Measurements from ENCODE around the gene CYP51A1. TPM values are rescaled to one million over a fixed set of nuclear protein-coding genes. Genes with fewer than 3 reads are reported as not detected.
"Not testable (repeated sequence)": the region's sequence is repeated elsewhere in the genome, so short reads cannot be mapped to it uniquely, and the experiment has no call there.

CYP51A1 gene
- total and polyA plus RNA-seq, 2 of the 13 experiments (the other 11 are each of a cell fraction or from before 2014, with no cell fraction given): 15.4 to 260 TPM

DNA sequence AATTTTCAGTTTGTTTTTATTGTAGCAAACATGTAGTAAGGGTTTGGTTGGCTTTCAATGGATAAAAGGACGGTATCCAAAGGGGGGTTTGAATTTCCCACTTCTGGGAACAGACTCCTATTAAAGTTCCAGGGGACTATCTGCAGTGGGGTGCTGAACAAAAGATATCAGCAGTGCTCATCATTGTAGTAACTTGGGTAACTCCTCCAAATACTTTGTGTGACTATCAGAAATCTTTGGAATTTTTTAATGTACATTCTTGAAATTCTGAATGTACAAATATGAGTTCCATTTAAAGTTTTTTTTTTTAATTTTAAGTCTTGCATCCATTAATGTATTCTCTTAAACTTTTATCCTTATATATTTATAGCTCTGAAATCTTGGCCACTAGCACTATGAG is 42.1 kb downstream of the CYP51A1 start:
- 96% methylated on average over 1 of the region's 1 CpG for WGBS (ENCODE audit: low lambda C conversion rate)
- Histone ChIP-seq H3K27ac (ENCODE audit: extremely low read length, insufficient read depth, low read length) (no peak overlapping the region), H3K36me3 (replicated peaks in 1 of 2; ENCODE audit: control insufficient read depth in 1 of 2, insufficient read depth in 2 of 2, low read length in 2 of 2) (peaks cover 13 to 37% of the 10 kb centered on the region in 2 experiments), H3K4me1 (ENCODE audit: insufficient read depth, low read length) (no peaks in the 10 kb centered on the region), H3K9me3 (ENCODE audit: low read length) (no peaks in the 10 kb centered on the region), H3K4me3 (replicated peaks in 1 of 3; ENCODE audit: insufficient read depth in 1 of 3, low read depth in 2 of 3, low read length in 3 of 3) (no peak overlapping the region), H2AFZ (ENCODE audit: low read length) (no peak overlapping the region), H3K4me2 (ENCODE audit: low read depth, low read length) (no peak overlapping the region), H3K9ac (ENCODE audit: insufficient read depth, low read depth, low read length) (no peak overlapping the region), H3K79me2 (ENCODE audit: insufficient read depth, low read length) (no peaks in the 10 kb centered on the region), H4K20me1 (ENCODE audit: insufficient read depth, low read length) (no peaks in the 10 kb centered on the region), H3K27me3 (ENCODE audit: control insufficient read depth in 1 of 2, insufficient read depth in 2 of 2, low read length in 2 of 2) (no peaks in the 10 kb centered on the region)
- TF ChIP-seq IRX3 (CRISPR knock-in tag; IDR thresholded peaks at IDR 0.05; ENCODE audit: borderline replicate concordance, low read depth): no peak
- in situ Hi-C loops (cut with HindIII; ENCODE audit: extremely low pct_ligation_motif_present, low pct_unique_long_range_greater_than_20kb) (no loop called here), intact Hi-C loops (cut with micrococcal nuclease; ENCODE audit: unreplicated experiment) (no loop called here)
- no TSS peak for BruUV-seq (replicated peaks)
- ATAC-seq (no peak), DNase-seq (ENCODE audit: low spot score) (no peak), FAIRE-seq (no peak)
- ChIA-PET POLR2A (no interaction called here), CTCF (ENCODE audit: low intra/inter-chr PET ratio, low total read pairs) (no interaction called here)

DNA sequence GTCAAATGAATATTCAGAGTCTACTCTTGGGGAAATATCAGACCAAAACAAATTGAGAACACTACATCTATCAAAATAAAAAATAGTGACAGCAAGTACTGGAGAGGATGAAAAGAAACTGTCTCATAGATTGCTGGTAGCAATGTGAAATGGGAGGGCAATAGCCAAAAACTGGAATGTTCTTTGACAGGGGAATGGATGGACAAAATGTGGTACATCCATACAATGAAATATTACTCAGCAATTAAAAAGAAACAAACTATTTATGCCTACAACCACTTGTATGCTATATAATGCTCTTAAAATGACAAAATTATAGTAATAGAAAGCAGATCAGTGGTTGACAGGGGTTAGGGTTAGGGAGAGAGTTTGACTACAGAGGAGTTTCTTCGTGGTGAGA is 46.0 kb downstream of the CYP51A1 start:
- POLR2A ChIA-PET: no interaction called here
- Histone ChIP-seq H3K4me2 (ENCODE audit: low read depth, low read length) (no peak overlapping the region), H3K9ac (ENCODE audit: insufficient read depth, low read depth, low read length) (no peak overlapping the region), H4K20me1 (ENCODE audit: insufficient read depth, low read length) (no peaks in the 10 kb centered on the region), H3K79me2 (ENCODE audit: insufficient read depth, low read length) (no peaks in the 10 kb centered on the region), H3K27ac (ENCODE audit: extremely low read length, insufficient read depth, low read length) (no peak overlapping the region), H3K9me3 (ENCODE audit: low read length) (no peaks in the 10 kb centered on the region), H2AFZ (ENCODE audit: low read length) (no peak overlapping the region), H3K36me3 (replicated peaks in 1 of 2; ENCODE audit: control insufficient read depth in 1 of 2, insufficient read depth in 2 of 2, low read length in 2 of 2) (peaks cover 8 to 43% of the 10 kb centered on the region in 2 experiments; a peak in 4 of 5 replicates), H3K4me1 (ENCODE audit: insufficient read depth, low read length) (no peaks in the 10 kb centered on the region), H3K4me3 (replicated peaks in 1 of 3; ENCODE audit: insufficient read depth in 1 of 3, low read depth in 2 of 3, low read length in 3 of 3) (no peak overlapping the region), H3K27me3 (ENCODE audit: control insufficient read depth in 1 of 2, insufficient read depth in 2 of 2, low read length in 2 of 2) (no peaks in the 10 kb centered on the region)
- ATAC-seq: no peak
- intact Hi-C loops (cut with micrococcal nuclease; ENCODE audit: unreplicated experiment) (no loop called here), in situ Hi-C loops (cut with HindIII; ENCODE audit: extremely low pct_ligation_motif_present, low pct_unique_long_range_greater_than_20kb) (no loop called here)
- TF ChIP-seq NR2F1 (CRISPR knock-in tag; IDR thresholded peaks at IDR 0.05): no peak
- TF ChIP-seq YEATS4 (CRISPR knock-in tag; IDR thresholded peaks at IDR 0.05; ENCODE audit: borderline replicate concordance): no peak
- TF ChIP-seq ZNF232 (CRISPR knock-in tag; IDR thresholded peaks at IDR 0.05; ENCODE audit: borderline replicate concordance): no peak
- no peak for TF ChIP-seq ZSCAN29 (CRISPR knock-in tag; conservative IDR thresholded peaks at IDR 0.05)
- no peak for TF ChIP-seq EED (CRISPR knock-in tag; IDR thresholded peaks at IDR 0.05)
- CTCF ChIA-PET (ENCODE audit: low intra/inter-chr PET ratio, low total read pairs): no interaction called here
- WGBS (ENCODE audit: low lambda C conversion rate): 93% methylated on average over 1 of the region's 1 CpG
- FAIRE-seq: no peak
- no peak for DNase-seq (ENCODE audit: low spot score)
- no TSS peak for BruUV-seq (replicated peaks)

DNA sequence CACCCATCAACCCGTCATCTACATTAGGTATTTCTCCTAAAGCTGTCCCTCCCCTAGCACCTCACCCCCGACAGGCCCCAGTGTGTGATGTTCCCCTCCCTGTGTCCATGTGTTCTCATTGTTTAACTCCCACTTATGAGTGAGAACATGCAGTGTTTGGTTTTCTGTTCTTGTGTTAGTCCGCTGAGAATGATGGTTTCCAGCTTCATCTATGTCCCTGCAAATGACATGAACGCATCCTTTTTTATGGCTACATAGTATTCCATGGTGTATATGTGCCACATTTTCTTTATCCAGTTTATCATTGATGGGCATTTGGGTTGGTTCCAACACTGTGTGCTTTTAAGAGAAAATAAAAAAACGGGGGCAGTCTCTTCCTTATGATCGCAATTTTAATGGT is 50.4 kb downstream of the CYP51A1 start:
- H3K27ac ChIP-seq (ENCODE audit: extremely low read length, insufficient read depth, low read length); H3K27me3 ChIP-seq (ENCODE audit: control insufficient read depth in 1 of 2, insufficient read depth in 2 of 2, low read length in 2 of 2); H3K79me2 ChIP-seq (ENCODE audit: insufficient read depth, low read length); H3K9me3 ChIP-seq (ENCODE audit: low read length); ATAC-seq; H2AFZ ChIP-seq (ENCODE audit: low read length); H3K4me3 ChIP-seq (replicated peaks in 1 of 3; ENCODE audit: insufficient read depth in 1 of 3, low read depth in 2 of 3, low read length in 3 of 3); H3K9ac ChIP-seq (ENCODE audit: insufficient read depth, low read depth, low read length); CTCF ChIA-PET (ENCODE audit: low intra/inter-chr PET ratio, low total read pairs); H3K4me1 ChIP-seq (ENCODE audit: insufficient read depth, low read length); H3K4me2 ChIP-seq (ENCODE audit: low read depth, low read length); intact Hi-C loops (cut with micrococcal nuclease; ENCODE audit: unreplicated experiment); H4K20me1 ChIP-seq (ENCODE audit: insufficient read depth, low read length); FAIRE-seq; POLR2A ChIA-PET; in situ Hi-C loops (cut with HindIII; ENCODE audit: extremely low pct_ligation_motif_present, low pct_unique_long_range_greater_than_20kb); BruUV-seq (replicated peaks); DNase-seq (ENCODE audit: low spot score): not testable (repeated sequence)
- 97% methylated on average over 6 of the region's 6 CpGs for WGBS (ENCODE audit: low lambda C conversion rate)
- H3K36me3 ChIP-seq (replicated peaks in 1 of 2; ENCODE audit: control insufficient read depth in 1 of 2, insufficient read depth in 2 of 2, low read length in 2 of 2): peaks cover 10 to 42% of the 10 kb centered on the region in 2 experiments

Data from HepG2 (cell line).